ENCODE measurements around the gene ALPK1.
A peak's percentile ranks its signal among the peaks of the same experiment; 100 is the strongest.

The ALPK1 gene

DNA sequence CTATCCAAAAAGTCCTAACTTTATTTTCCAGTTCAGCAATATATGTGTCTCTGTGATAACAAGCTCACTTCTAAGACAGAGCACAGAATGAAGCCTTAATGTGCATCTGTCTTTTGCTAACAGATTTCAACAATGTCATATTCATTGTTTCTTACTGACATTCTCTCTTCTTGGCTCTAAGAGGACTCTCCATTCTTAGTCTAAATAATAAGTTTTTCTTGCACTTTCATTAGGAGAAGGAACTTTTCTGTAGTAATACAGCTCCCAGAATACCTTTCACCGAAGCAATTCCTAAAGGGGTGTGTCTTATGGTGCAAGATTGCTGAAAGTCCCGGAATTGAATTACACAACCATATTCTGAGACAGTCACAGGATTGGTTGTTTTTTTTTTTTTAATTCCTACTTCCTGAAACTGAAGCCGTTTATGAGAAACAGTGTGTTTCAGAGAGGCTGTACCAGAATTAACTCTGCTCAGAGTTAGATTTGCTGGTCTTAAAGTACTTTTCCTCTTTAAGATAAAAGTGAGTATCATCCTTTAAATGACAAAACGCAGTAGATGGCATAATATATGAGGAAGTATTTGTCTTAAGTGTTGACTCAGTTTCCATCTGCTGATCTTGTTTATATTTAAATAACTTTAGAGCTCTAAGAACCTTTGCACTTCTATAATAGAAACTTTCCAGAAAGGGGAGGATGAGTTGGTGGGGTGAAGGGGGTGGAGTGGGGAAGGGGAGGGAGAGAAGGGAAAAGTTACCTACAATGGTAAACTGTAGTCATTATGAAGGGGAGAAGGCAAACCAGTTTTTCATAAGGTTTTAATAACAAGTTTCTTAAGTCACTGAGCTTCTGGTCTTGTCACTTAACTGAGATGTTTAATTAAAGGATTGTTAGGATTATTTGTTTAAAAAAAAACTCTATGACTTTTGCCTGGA, at the start of gene ALPK1:
ALPK1 (plus strand) TSS at position 421 of the 932 bp plus-strand sequence.
- no peaks in the 10 kb centered on the region for H3K36me3 ChIP-seq (ENCODE audit: insufficient read depth, low read length)
- ATAC-seq (ENCODE audit: insufficient read depth, low read depth) (peak; percentile 98), DNase-seq (no peak)
- peaks cover 29% of the 10 kb centered on the region for H3K4me1 ChIP-seq (ENCODE audit: insufficient read depth, low read length)
- H3K27ac ChIP-seq (ENCODE audit: low read length): peak within 1 kb of the TSS; percentile 68
- peak within 1 kb of the TSS; percentile 47 to 62 for H3K4me3 ChIP-seq (ENCODE audit: low read depth in 1 of 2, low read length in 2 of 2)
- H3K4me2 ChIP-seq (ENCODE audit: insufficient read depth, low read length): peak within 1 kb of the TSS; percentile 72
- peaks cover 17% of the 10 kb centered on the region for H3K79me2 ChIP-seq (ENCODE audit: insufficient read depth, low read length)
- H2AFZ ChIP-seq (ENCODE audit: low read depth, low read length): peak within 1 kb of the TSS; percentile 84
- TF ChIP-seq, protein P1, sequence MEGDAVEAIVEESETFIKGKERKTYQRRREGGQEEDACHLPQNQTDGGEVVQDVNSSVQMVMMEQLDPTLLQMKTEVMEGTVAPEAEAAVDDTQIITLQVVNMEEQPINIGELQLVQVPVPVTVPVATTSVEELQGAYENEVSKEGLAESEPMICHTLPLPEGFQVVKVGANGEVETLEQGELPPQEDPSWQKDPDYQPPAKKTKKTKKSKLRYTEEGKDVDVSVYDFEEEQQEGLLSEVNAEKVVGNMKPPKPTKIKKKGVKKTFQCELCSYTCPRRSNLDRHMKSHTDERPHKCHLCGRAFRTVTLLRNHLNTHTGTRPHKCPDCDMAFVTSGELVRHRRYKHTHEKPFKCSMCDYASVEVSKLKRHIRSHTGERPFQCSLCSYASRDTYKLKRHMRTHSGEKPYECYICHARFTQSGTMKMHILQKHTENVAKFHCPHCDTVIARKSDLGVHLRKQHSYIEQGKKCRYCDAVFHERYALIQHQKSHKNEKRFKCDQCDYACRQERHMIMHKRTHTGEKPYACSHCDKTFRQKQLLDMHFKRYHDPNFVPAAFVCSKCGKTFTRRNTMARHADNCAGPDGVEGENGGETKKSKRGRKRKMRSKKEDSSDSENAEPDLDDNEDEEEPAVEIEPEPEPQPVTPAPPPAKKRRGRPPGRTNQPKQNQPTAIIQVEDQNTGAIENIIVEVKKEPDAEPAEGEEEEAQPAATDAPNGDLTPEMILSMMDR (IDR thresholded peaks at IDR 0.05; ENCODE audit: borderline replicate concordance, extremely low read depth, low read length, poor library complexity, severe bottlenecking): no peak
- TF ChIP-seq EZH2 (IDR thresholded peaks at IDR 0.05; ENCODE audit: borderline replicate concordance, low read depth, low read length, severe bottlenecking): no peak
- peak within 1 kb of the TSS; percentile 61 for H3K9ac ChIP-seq (ENCODE audit: low read depth, low read length)
- no peaks in the 10 kb centered on the region for H4K20me1 ChIP-seq (ENCODE audit: insufficient read depth, low read length)
- no peaks in the 10 kb centered on the region for H3K9me3 ChIP-seq (ENCODE audit: insufficient read depth, low read length, severe bottlenecking)
- H3K27me3 ChIP-seq (ENCODE audit: insufficient read depth, low read length, poor library complexity): no peaks in the 10 kb centered on the region

DNA sequence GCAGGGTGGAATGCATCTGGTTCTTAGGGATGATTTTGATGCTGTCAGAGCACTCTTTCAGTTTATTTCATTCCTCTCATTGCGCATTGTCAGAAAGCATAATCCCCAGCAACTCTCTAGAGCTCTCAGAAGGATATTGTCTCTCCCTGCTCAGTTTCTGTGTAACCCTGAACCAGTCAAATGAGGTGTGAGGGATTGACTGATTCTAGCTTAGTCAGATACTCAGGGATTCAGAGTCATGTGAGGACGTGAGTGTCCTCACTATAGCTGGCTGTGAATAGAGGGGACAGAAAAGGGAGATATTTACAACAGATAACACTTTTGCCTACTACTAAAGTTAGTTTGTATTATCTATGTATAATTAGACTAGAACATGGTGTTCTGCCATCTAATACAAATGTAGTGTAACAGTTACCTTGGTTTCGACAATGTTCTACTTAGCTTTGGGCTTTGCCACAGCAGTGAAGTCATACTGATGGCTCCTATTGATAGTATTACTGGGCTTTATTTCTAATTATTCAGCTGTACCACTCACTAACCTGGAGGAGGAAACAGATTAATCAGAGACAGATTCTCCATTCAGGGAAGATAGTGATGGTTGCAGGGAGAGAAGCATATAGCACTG, 46.0 kb upstream of the ALPK1 start:
- Histone ChIP-seq H3K4me3 (ENCODE audit: low read depth in 1 of 2, low read length in 2 of 2) (no peak overlapping the region), H3K9ac (ENCODE audit: low read depth, low read length) (no peak overlapping the region), H3K9me3 (ENCODE audit: insufficient read depth, low read length, severe bottlenecking) (no peaks in the 10 kb centered on the region), H3K79me2 (ENCODE audit: insufficient read depth, low read length) (peaks cover 8% of the 10 kb centered on the region; the same call in 1 of the 2 replicates), H3K27me3 (ENCODE audit: insufficient read depth, low read length, poor library complexity) (no peaks in the 10 kb centered on the region), H3K27ac (ENCODE audit: low read length) (no peak overlapping the region), H2AFZ (ENCODE audit: low read depth, low read length) (no peak overlapping the region), H3K4me1 (ENCODE audit: insufficient read depth, low read length) (no peaks in the 10 kb centered on the region), H4K20me1 (ENCODE audit: insufficient read depth, low read length) (no peaks in the 10 kb centered on the region; the same call in 1 of the 2 replicates), H3K4me2 (ENCODE audit: insufficient read depth, low read length) (no peak overlapping the region), H3K36me3 (ENCODE audit: insufficient read depth, low read length) (0 out of 2 replicates have a peak, but pooled peaks cover under 1% of the 10 kb centered on the region)
- ATAC-seq (ENCODE audit: insufficient read depth, low read depth) (no peak), DNase-seq (no peak)
- no peak for TF ChIP-seq EZH2 (IDR thresholded peaks at IDR 0.05; ENCODE audit: borderline replicate concordance, low read depth, low read length, severe bottlenecking)
- TF ChIP-seq, protein P1 (IDR thresholded peaks at IDR 0.05; ENCODE audit: borderline replicate concordance, extremely low read depth, low read length, poor library complexity, severe bottlenecking): no peak

DNA sequence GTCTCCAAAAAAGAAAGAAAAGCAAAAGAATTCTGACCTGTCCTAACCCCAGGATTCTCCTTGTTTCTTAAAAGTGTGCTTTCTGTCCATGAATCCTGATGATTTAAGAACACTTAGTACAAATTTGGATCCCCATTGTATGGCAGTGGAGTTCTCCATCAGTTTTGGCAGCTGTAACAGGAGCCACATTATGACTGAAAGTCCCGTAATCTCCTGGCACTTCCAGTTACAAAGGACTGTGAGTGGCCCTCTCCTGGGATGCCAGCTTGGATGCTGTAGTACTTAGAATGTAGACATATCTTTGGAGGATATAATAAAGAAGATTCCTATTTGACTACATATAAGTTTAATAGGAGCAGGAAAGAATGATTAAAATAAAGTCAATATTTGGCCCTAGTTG, 44.9 kb upstream of the ALPK1 start:
- no peaks in the 10 kb centered on the region for H3K9me3 ChIP-seq (ENCODE audit: insufficient read depth, low read length, severe bottlenecking)
- H2AFZ ChIP-seq (ENCODE audit: low read depth, low read length): no peak overlapping the region
- H3K4me1 ChIP-seq (ENCODE audit: insufficient read depth, low read length): no peaks in the 10 kb centered on the region
- no peak overlapping the region for H3K4me2 ChIP-seq (ENCODE audit: insufficient read depth, low read length)
- no peaks in the 10 kb centered on the region for H3K27me3 ChIP-seq (ENCODE audit: insufficient read depth, low read length, poor library complexity)
- no peaks in the 10 kb centered on the region; the same call in 1 of the 2 replicates for H4K20me1 ChIP-seq (ENCODE audit: insufficient read depth, low read length)
- DNase-seq (no peak), ATAC-seq (ENCODE audit: insufficient read depth, low read depth) (no peak)
- no peak for TF ChIP-seq EZH2 (IDR thresholded peaks at IDR 0.05; ENCODE audit: borderline replicate concordance, low read depth, low read length, severe bottlenecking)
- TF ChIP-seq, protein P1 (IDR thresholded peaks at IDR 0.05; ENCODE audit: borderline replicate concordance, extremely low read depth, low read length, poor library complexity, severe bottlenecking): no peak
- H3K9ac ChIP-seq (ENCODE audit: low read depth, low read length): no peak overlapping the region
- peaks cover 10% of the 10 kb centered on the region; the same call in 1 of the 2 replicates for H3K36me3 ChIP-seq (ENCODE audit: insufficient read depth, low read length)
- no peak overlapping the region for H3K27ac ChIP-seq (ENCODE audit: low read length)
- 0 out of 2 replicates have a peak, but pooled peaks cover 8% of the 10 kb centered on the region for H3K79me2 ChIP-seq (ENCODE audit: insufficient read depth, low read length)
- H3K4me3 ChIP-seq (ENCODE audit: low read depth in 1 of 2, low read length in 2 of 2): no peak overlapping the region
